Sigmoid colon (tissue), 7 donors: ENCODE measurements around the gene IL1RAPL1. TPM values are rescaled to one million over a fixed set of nuclear protein-coding genes. Genes with fewer than 3 reads are reported as not detected.

Source experiments
- DNase-seq: peaks from one replicate; pipeline ENCODE4 v3.0.0-alpha.2; 2019
- H3K27ac ChIP-seq, 4 donors: fragments of 200-600 bp; sonication (generic); one replicate each; pipeline ENCODE4 v1.5.1; 2016 to 2019; ENCODE audit warnings: mild to moderate bottlenecking in 1 of 4
- H3K27me3 ChIP-seq, 3 donors: fragments of 200-600 bp; sonication (generic); one replicate each; pipeline ENCODE4 v1.5.1; 2019; ENCODE audit warnings: mild to moderate bottlenecking in 1 of 3
- H3K36me3 ChIP-seq, 4 donors: fragments of 200-600 bp; sonication (generic); one replicate each; pipeline ENCODE4 v1.5.1; 2016 to 2019
- H3K4me1 ChIP-seq, 4 donors: fragments of 200-600 bp; sonication (generic); one replicate each; pipeline ENCODE4 v1.5.1; 2017 to 2019
- H3K4me3 ChIP-seq, 4 donors: fragments of 200-600 bp; sonication (generic); one replicate each; pipeline ENCODE4 v1.5.1; 2017 to 2019; ENCODE audit warnings: mild to moderate bottlenecking in 2 of 4, moderate library complexity in 1 of 4
- H3K9me3 ChIP-seq, 4 donors: fragments of 200-600 bp in 3 of 4; sonication (generic) in 3 of 4; one replicate each; pipeline versions ENCODE4 v1.5.1 to v1.6.1; 2013 to 2019
- EP300 ChIP-seq, 4 donors: sonication (generic); formaldehyde crosslinking; IDR thresholded peaks; one replicate each; pipeline ENCODE4 v1.6.1; 2017; ENCODE audit warnings: antibody characterized with exemption in 4 of 4
- POLR2A ChIP-seq, 2 donors: fragments of 450-650 bp; IDR thresholded peaks; one replicate each; pipeline ENCODE4 v1.6.1; 2016; ENCODE audit warnings: antibody characterized with exemption in 2 of 2, mild to moderate bottlenecking in 2 of 2, moderate library complexity in 2 of 2
- POLR2AphosphoS5 ChIP-seq, 4 donors: sonication (generic); formaldehyde crosslinking; IDR thresholded peaks; one replicate each; pipeline ENCODE4 v1.6.1; 2017; ENCODE audit warnings: antibody characterized with exemption in 4 of 4
- WGBS, 2 donors: extraction: QIAGEN DNeasy Blood & Tissue Kit; methylation state at CpG; one replicate each; pipeline ENCODE4 v1.1.7; 2013; 5-methylcytosine and 5-hydroxymethylcytosine counted together
- intact Hi-C: fragments of 100-400 bp; cut with DNase I; formaldehyde crosslinking; loops from one replicate; pipeline ENCODE4 v1.15.1; 2023
- polyA plus RNA-seq, 3 donors: library from polyadenylated mRNA; stranded (reverse); fragments of 200-250 nt; gene quantifications; one replicate each; pipeline ENCODE4 v1.2.3, GENCODE V29; 2013
- total RNA-seq, 4 donors: library from RNA; depleted of rRNA; stranded (reverse); fragments of >200 nt; gene quantifications; one replicate each; pipeline ENCODE4 v1.1.0, GENCODE V29; 2016
- TF ChIP-seq, protein P1 (sequence below), 4 experiments: fragments of 450-650 bp in 3 of 4; fragments of 200-600 bp in 1 of 4; IDR thresholded peaks; one replicate each; pipeline ENCODE4 v1.5.1; 2016 to 2019; ENCODE audit warnings: antibody characterized with exemption in 4 of 4, mild to moderate bottlenecking in 3 of 4, moderate library complexity in 2 of 4
- donor health status: healthy with polysubstance abuse.
- donor health status: Bipolar disorder and iron deficiency.
- donor health status: healthy.

The IL1RAPL1 gene
- total and polyA plus RNA-seq, 7 donors, result 0.07 to 2.5 (median 1.2) TPM; not detected in 2

- DNase-seq, result no peak
- 70 to 75% methylated on average over 1 of the region's 1 CpG for WGBS, 2 donors
- TF ChIP-seq POLR2A (IDR thresholded peaks at IDR 0.05), result no peak
- TF ChIP-seq, protein P1, sequence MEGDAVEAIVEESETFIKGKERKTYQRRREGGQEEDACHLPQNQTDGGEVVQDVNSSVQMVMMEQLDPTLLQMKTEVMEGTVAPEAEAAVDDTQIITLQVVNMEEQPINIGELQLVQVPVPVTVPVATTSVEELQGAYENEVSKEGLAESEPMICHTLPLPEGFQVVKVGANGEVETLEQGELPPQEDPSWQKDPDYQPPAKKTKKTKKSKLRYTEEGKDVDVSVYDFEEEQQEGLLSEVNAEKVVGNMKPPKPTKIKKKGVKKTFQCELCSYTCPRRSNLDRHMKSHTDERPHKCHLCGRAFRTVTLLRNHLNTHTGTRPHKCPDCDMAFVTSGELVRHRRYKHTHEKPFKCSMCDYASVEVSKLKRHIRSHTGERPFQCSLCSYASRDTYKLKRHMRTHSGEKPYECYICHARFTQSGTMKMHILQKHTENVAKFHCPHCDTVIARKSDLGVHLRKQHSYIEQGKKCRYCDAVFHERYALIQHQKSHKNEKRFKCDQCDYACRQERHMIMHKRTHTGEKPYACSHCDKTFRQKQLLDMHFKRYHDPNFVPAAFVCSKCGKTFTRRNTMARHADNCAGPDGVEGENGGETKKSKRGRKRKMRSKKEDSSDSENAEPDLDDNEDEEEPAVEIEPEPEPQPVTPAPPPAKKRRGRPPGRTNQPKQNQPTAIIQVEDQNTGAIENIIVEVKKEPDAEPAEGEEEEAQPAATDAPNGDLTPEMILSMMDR (IDR thresholded peaks at IDR 0.05), result no peak
- no peak for TF ChIP-seq EP300 (IDR thresholded peaks at IDR 0.05)
- no peak for TF ChIP-seq POLR2AphosphoS5 (IDR thresholded peaks at IDR 0.05)
- H3K27me3 ChIP-seq, result no peaks in the 10 kb centered on the region
- no peaks in the 10 kb centered on the region for H3K9me3 ChIP-seq
- H3K4me3 ChIP-seq, result no peak overlapping the region
- no peak overlapping the region for H3K27ac ChIP-seq
- intact Hi-C loops, result no loop called here
- H3K36me3 ChIP-seq, result no peaks in the 10 kb centered on the region
- no peaks in the 10 kb centered on the region for H3K4me1 ChIP-seq
Observed at GRCh38 chrX:29487714-29488113, 900.5 kb downstream of the IL1RAPL1 start.

DNA sequence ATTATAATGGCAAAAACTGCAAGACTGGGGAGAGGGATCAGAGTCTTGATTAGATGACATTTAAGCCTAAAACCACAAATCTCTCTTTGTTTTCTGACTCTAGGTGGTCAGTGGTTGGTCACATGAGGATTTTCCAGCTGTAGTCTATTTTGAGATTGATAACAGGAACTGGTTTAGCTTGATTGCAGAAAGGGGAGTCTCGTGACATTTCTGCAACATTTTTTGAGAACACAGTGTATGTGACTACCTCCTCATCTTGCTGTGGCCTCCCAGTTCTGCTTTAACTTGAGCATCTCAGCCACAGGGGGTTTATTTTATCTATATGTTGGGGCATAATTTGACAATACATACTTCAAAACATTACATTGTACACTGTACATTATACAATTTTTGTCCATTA, 901.7 kb downstream of the IL1RAPL1 start:
- Histone ChIP-seq H3K4me3 (no peak overlapping the region), H3K9me3 (no peaks in the 10 kb centered on the region), H3K27me3 (no peaks in the 10 kb centered on the region), H3K4me1 (no peaks in the 10 kb centered on the region), H3K36me3 (no peaks in the 10 kb centered on the region), H3K27ac (no peak overlapping the region)
- 43 to 51% methylated on average over 1 of the region's 1 CpG for WGBS, 2 donors
- TF ChIP-seq, protein P1 (IDR thresholded peaks at IDR 0.05), result no peak
- TF ChIP-seq POLR2AphosphoS5 (IDR thresholded peaks at IDR 0.05), result no peak
- TF ChIP-seq POLR2A (IDR thresholded peaks at IDR 0.05), result no peak
- no peak for TF ChIP-seq EP300 (IDR thresholded peaks at IDR 0.05)
- DNase-seq, result no peak
- intact Hi-C loops, result no loop called here

DNA sequence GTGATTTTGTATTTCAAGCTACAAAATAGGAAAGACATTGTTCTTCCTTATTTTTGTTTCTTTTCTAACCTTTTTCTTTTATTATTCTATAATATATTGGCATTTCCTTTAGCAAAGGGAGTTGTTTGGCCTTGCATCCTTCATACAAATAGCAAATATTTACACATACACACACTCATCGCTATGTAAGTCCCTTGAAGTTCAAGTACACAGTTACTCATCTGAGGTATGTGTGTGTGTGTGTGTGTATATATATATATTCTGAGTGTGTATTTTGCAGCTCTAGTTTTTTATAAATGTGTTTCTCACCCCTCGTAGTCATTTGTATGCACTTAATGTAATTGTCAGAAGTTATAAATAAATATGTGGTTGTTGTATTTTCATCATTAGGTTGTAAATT, 903.4 kb downstream of the IL1RAPL1 start:
- Histone ChIP-seq H3K4me1 (no peaks in the 10 kb centered on the region), H3K4me3 (no peak overlapping the region), H3K36me3 (no peaks in the 10 kb centered on the region), H3K9me3 (no peaks in the 10 kb centered on the region), H3K27ac (no peak overlapping the region), H3K27me3 (no peaks in the 10 kb centered on the region)
- no peak for DNase-seq
- TF ChIP-seq, protein P1 (IDR thresholded peaks at IDR 0.05), result no peak
- TF ChIP-seq POLR2A (IDR thresholded peaks at IDR 0.05), result no peak
- no peak for TF ChIP-seq POLR2AphosphoS5 (IDR thresholded peaks at IDR 0.05)
- TF ChIP-seq EP300 (IDR thresholded peaks at IDR 0.05), result no peak
- 53 to 84% methylated on average over 2 of the region's 2 CpGs for WGBS, 2 donors
- intact Hi-C loops, result no loop called here

DNA sequence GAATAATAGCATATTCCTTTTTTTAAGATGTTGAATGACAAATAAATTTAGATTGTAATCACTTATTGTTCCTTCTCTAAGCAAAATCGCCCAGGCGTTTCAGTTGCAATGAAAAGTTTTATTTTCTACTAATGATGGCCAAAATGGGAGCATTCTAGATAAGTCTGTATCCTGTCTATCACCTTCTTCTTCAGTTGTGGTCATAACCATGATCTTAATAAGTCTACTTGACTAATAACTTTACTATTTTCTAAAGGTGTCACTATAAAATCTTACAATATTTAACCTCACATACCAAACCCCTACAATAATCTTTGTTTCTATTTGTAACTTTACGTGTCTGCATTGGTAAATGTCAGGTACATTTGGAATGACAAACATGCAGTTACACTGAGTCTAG, 904.4 kb downstream of the IL1RAPL1 start:
- WGBS, 2 donors, result 79 to 86% methylated on average over 3 of the region's 3 CpGs
- no peaks in the 10 kb centered on the region for H3K27me3 ChIP-seq
- H3K27ac ChIP-seq, result no peak overlapping the region
- TF ChIP-seq POLR2A (IDR thresholded peaks at IDR 0.05) (no peak), POLR2AphosphoS5 (IDR thresholded peaks at IDR 0.05) (no peak), EP300 (IDR thresholded peaks at IDR 0.05) (no peak)
- DNase-seq, result no peak
- intact Hi-C loops, result no loop called here
- no peaks in the 10 kb centered on the region for H3K36me3 ChIP-seq
- H3K9me3 ChIP-seq, result no peaks in the 10 kb centered on the region
- no peaks in the 10 kb centered on the region for H3K4me1 ChIP-seq
- no peak overlapping the region for H3K4me3 ChIP-seq

- intact Hi-C loops, result no loop called here
- Histone ChIP-seq H3K4me1 (no peaks in the 10 kb centered on the region), H3K27me3 (no peaks in the 10 kb centered on the region), H3K27ac (no peak overlapping the region), H3K9me3 (no peaks in the 10 kb centered on the region), H3K36me3 (no peaks in the 10 kb centered on the region), H3K4me3 (no peak overlapping the region)
- 52 to 64% methylated on average over 2 of the region's 2 CpGs for WGBS, 2 donors
- no peak for DNase-seq
- TF ChIP-seq POLR2AphosphoS5 (IDR thresholded peaks at IDR 0.05) (no peak), EP300 (IDR thresholded peaks at IDR 0.05) (no peak), POLR2A (IDR thresholded peaks at IDR 0.05) (no peak)
- TF ChIP-seq, protein P1 (IDR thresholded peaks at IDR 0.05), result no peak
Observed at GRCh38 chrX:29496636-29497180, 909.5 kb downstream of the IL1RAPL1 start.
